B cell (primary cell): ENCODE results near the gene MESP1.

Experiments
- CTCF ChIP-seq: fragments of 200-600 bp; IDR thresholded peaks from one replicate; pipeline ENCODE4 v1.8.0; 2022; ENCODE audit warnings: antibody characterized with exemption, mild to moderate bottlenecking
- EZH2 ChIP-seq: IDR thresholded peaks from 2 replicates; pipeline ENCODE4 v1.6.1; 2012; ENCODE audit warnings: borderline replicate concordance, low read depth, mild to moderate bottlenecking, moderate library complexity, low read length; ENCODE audit not compliant: insufficient read depth, poor library complexity, severe bottlenecking

- TF ChIP-seq CTCF (no peak), EZH2 (no peak)
Observed at GRCh38 chr15:89778861-89779260, 27.8 kb upstream of the MESP1 start.
